ENCODE measurements around the gene USP3.

- TF ChIP-seq, protein P1, sequence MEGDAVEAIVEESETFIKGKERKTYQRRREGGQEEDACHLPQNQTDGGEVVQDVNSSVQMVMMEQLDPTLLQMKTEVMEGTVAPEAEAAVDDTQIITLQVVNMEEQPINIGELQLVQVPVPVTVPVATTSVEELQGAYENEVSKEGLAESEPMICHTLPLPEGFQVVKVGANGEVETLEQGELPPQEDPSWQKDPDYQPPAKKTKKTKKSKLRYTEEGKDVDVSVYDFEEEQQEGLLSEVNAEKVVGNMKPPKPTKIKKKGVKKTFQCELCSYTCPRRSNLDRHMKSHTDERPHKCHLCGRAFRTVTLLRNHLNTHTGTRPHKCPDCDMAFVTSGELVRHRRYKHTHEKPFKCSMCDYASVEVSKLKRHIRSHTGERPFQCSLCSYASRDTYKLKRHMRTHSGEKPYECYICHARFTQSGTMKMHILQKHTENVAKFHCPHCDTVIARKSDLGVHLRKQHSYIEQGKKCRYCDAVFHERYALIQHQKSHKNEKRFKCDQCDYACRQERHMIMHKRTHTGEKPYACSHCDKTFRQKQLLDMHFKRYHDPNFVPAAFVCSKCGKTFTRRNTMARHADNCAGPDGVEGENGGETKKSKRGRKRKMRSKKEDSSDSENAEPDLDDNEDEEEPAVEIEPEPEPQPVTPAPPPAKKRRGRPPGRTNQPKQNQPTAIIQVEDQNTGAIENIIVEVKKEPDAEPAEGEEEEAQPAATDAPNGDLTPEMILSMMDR (optimal IDR thresholded peaks at IDR 0.05 in 1 of 3, IDR thresholded peaks at IDR 0.05 in 1 of 3, conservative IDR thresholded peaks at IDR 0.05 in 1 of 3; ENCODE audit: extremely low read depth in 1 of 3, insufficient read depth in 2 of 3, low read length in 3 of 3), result no peak
- TF ChIP-seq EZH2 (IDR thresholded peaks at IDR 0.05; ENCODE audit: low read length), result no peak
Measured at GRCh38 chr15:63482874-63483323, 21.5 kb upstream of the USP3 start.

Data from keratinocyte (primary cell).